Stimulated activated naive CD8-positive, alpha-beta T cell treated with anti-CD3 and anti-CD28 coated beads, Interleukin-15, Interleukin-2, amounts not matched to agents 100 ng/mL and 50 ng/mL, for 24 hours (primary cell): Measurements from ENCODE around the gene SNRPD3.
"Not testable (repeated sequence)": the region's sequence is repeated elsewhere in the genome, so short reads cannot be mapped to it uniquely, and the experiment has no call there.

ENCODE experiments used
- H3K27ac Mint-ChIP-seq: one replicate; pipeline ENCODE4 v1.8.0; 2021; ENCODE audit warnings: mild to moderate bottlenecking, mixed read lengths
- H3K27me3 Mint-ChIP-seq: one replicate; pipeline ENCODE4 v1.8.0; 2021; ENCODE audit warnings: mixed read lengths
- H3K36me3 Mint-ChIP-seq: one replicate; pipeline ENCODE4 v1.8.0; 2021; ENCODE audit warnings: low read depth, mixed read lengths
- H3K4me1 Mint-ChIP-seq: one replicate; pipeline ENCODE4 v1.8.0; 2021; ENCODE audit warnings: low read depth, mixed read lengths
- H3K4me3 Mint-ChIP-seq: one replicate; pipeline ENCODE4 v1.8.0; 2021; ENCODE audit warnings: mild to moderate bottlenecking, mixed read lengths
- H3K9me3 Mint-ChIP-seq: one replicate; pipeline ENCODE4 v1.8.0; 2021; ENCODE audit warnings: mixed read lengths

The SNRPD3 gene

DNA sequence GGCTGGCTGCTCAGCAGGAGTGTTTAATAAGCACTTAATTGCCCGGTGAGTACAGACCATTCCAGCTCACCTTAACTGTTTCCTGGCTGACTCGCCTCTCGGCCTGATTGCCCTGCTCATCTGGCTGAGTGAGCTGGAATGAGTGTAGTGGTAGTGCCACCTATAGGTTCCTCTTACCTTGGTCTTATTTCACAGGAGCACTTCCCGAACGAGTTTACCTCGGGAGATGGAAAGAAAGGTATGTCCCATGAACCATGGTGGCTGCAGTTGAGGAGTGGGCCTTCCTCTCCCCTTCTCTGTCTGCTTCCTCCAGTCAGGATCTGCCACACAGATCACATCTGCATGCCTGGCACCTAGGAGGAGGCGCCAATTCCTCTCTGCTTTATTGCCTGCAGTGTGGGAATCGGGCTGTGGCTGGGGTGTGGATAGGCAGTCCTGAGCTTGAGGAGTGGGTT, 34.0 kb upstream of the SNRPD3 start:
- Mint-ChIP-seq H3K4me1 (peaks cover 11% of the 10 kb centered on the region), H3K27ac (no peak overlapping the region), H3K4me3 (no peak overlapping the region), H3K9me3 (no peaks in the 10 kb centered on the region), H3K27me3 (peaks cover 4% of the 10 kb centered on the region), H3K36me3 (no peaks in the 10 kb centered on the region)

DNA sequence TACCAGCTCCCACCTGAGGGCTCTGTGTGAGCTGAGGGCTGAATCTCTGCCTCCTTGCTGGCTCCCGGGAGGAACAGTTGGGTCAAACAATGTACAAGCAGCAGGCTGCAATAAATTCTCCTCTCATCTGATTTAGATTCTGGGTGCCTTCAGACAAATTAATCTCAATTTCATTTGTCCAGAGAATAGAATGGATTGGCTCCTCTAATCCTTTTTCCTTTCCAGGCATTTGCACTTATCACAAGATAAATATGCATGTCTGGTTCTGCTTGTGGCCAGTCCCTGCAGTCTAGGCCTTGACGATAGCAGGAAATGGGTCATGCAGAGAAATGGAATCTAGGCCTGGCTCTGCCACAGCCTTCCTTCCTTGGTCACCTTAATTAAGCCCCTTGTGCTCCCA, 31.9 kb upstream of the SNRPD3 start:
- Mint-ChIP-seq H3K27me3 (no peaks in the 10 kb centered on the region), H3K4me1 (peaks cover 11% of the 10 kb centered on the region), H3K4me3 (no peak overlapping the region), H3K9me3 (no peaks in the 10 kb centered on the region), H3K36me3 (no peaks in the 10 kb centered on the region), H3K27ac (no peak overlapping the region)

DNA sequence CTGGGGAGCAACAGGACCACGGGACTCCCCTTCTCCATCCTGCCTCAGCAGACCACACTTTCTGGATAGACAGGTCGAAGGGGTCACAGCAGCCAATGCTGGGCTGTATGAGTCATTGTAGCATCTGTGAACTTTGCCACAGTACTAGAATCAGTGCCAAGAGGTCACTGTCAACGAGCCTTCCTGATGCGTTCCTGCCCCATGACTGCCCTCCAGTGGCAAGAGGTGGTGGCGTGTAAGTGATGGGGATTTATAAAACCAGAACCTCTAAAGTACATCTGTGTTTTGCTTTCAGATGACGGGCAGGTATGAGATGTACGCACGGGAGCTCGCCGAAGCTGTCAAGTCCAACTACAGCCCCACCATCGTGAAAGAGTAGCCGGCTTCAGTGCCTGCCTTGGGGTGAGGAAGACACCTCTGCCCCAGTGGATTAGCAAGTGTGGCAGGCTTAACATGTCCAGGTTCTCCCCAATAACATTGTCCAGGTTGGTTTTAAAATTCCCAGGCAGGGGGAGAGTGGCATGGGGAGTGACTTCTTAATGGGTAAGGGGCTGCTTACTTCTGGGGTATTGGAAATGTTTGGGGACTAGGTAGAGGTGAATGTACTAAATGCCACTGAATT, 30.3 kb upstream of the SNRPD3 start:
- Mint-ChIP-seq H3K27me3 (no peaks in the 10 kb centered on the region), H3K9me3 (no peaks in the 10 kb centered on the region), H3K36me3 (no peaks in the 10 kb centered on the region), H3K27ac (no peak overlapping the region), H3K4me1 (peaks cover 11% of the 10 kb centered on the region), H3K4me3 (no peak overlapping the region)

DNA sequence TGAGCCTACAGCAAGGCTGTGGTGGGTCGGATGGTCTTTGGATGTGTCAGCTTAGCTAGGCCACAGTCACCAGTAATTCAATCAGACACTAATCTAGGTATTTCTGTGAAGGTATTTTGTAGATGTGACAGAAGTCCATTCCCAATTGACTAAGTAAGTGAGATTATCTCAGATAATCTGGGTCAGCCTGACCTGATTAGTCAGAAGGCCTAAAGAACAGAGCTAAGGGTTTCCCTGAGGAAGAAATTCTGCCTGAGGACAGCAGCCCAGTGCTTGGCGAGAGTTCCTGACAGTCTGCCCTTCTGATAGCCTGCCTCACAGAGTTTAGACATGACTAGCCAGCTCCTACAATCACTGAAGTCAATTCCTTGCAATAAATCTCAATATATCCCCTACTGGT, 29.6 kb upstream of the SNRPD3 start:
- no peak overlapping the region for H3K27ac Mint-ChIP-seq

DNA sequence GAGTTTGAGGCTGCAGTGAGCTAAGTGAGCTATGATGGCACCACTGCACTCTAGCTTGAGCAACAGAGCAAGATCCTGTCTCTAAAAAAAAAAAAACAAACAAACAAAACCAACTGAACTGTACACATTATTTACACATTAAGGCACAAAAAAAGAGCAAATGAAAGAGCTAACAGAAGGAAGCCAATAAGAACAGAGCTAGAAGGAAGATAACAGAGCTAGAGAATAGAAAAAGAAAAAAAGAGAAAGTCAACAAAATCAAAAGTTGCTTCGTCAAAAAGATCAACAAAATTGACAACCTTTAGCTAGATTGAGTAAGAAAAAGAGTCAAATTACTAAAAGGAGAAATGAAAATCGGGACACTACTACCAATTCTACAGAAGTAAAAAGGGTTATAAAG, 25.9 kb upstream of the SNRPD3 start:
- Mint-ChIP-seq H3K9me3 (no peaks in the 10 kb centered on the region), H3K4me3 (no peak overlapping the region), H3K36me3 (no peaks in the 10 kb centered on the region), H3K27ac (no peak overlapping the region), H3K4me1 (peaks cover 7% of the 10 kb centered on the region), H3K27me3 (no peaks in the 10 kb centered on the region)

More for the DNA sequence above, 29.6 kb upstream of the SNRPD3 start:
- peaks cover 11% of the 10 kb centered on the region for H3K4me1 Mint-ChIP-seq
- no peaks in the 10 kb centered on the region for H3K9me3 Mint-ChIP-seq
- no peak overlapping the region for H3K4me3 Mint-ChIP-seq
- no peaks in the 10 kb centered on the region for H3K27me3 Mint-ChIP-seq
- H3K36me3 Mint-ChIP-seq = no peaks in the 10 kb centered on the region

DNA sequence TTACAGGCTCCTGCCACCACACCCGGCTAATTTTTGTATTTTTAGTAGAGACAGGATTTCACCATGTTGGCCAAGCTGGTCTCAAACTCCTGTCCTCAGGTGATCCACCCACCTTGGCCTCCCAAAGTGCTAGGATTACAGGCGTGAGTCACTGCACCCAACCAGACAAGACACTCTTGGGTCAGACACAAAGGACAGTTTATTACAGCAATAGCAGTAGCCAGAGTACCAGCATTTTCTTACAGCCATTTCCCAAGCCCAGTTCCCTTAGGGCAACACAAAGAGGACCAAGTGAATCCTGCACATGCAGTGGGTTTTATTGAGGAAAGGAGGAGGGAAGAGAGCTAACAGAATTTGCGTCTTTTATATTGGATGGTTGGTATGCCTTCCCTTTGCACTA, 24.8 kb upstream of the SNRPD3 start:
- not testable (repeated sequence) for H3K27ac Mint-ChIP-seq, H3K4me1 Mint-ChIP-seq, H3K9me3 Mint-ChIP-seq

DNA sequence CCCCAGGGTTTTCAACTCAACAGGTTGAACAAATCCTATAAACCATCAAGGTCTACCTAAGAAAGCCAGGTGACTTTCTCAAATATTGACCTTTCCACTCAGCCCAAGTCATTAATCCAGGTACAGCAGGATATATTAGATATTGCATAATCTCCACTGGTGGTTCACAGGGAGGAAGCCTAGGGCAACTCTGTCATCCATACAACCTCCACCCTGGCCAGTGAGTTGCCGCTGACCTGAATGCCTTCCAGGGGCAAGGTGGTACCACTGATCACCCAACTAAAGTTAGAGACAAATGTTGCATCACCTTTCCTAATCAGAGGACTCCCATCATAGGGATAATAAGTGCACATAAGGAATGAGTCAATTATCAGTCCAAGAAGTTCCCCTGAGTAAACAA, 23.7 kb upstream of the SNRPD3 start:
- H3K4me1 Mint-ChIP-seq = no peaks in the 10 kb centered on the region
- H3K36me3 Mint-ChIP-seq = no peaks in the 10 kb centered on the region
- H3K4me3 Mint-ChIP-seq = no peak overlapping the region
- H3K27me3 Mint-ChIP-seq = no peaks in the 10 kb centered on the region
- H3K9me3 Mint-ChIP-seq = no peaks in the 10 kb centered on the region
- H3K27ac Mint-ChIP-seq = no peak overlapping the region

More for the DNA sequence above, 24.8 kb upstream of the SNRPD3 start:
- not testable (repeated sequence) for H3K27me3 Mint-ChIP-seq, H3K4me3 Mint-ChIP-seq, H3K36me3 Mint-ChIP-seq

DNA sequence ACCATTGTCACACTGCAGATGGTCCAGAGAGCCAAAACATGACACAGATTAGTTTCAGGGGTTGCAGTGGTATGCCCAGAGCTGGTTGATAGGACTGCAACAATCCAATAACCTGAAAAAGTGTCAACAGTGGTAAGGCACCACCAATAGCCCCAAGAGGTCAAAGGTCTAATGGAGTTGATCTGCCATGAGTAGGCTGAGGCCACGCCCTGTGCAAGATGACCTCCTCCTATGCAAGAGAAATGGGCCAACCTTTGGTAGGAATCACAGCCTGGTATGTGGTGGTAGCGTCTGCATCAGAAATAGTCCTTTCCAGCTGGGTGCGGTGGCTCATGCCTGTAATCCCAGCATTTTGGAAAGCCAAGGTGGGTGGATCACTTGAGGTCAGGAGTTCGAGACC, 20.5 kb upstream of the SNRPD3 start:
- Mint-ChIP-seq H3K4me3 (no peak overlapping the region), H3K27ac (no peak overlapping the region), H3K4me1 (no peaks in the 10 kb centered on the region), H3K27me3 (no peaks in the 10 kb centered on the region), H3K9me3 (no peaks in the 10 kb centered on the region), H3K36me3 (peaks cover 6% of the 10 kb centered on the region)

DNA sequence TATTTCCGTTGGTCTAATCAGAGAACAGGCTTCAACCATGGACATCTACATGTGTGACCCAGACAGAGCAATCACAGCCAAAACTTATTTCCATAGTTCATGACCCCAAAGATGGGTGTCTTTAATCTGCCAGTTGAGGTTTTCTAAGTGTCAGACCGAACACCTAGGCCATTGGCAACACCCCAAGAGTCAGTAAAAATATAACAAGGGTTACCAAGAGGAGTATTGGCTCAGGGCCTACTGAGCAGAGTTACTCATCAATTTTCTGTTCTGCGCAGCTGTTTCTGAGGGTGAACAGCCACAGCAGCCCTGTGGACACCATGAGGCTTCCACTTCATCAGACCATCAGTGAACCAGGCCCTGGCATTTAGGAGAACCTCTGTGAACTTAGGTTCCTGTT, 19.7 kb upstream of the SNRPD3 start:
- no peaks in the 10 kb centered on the region for H3K27me3 Mint-ChIP-seq

DNA sequence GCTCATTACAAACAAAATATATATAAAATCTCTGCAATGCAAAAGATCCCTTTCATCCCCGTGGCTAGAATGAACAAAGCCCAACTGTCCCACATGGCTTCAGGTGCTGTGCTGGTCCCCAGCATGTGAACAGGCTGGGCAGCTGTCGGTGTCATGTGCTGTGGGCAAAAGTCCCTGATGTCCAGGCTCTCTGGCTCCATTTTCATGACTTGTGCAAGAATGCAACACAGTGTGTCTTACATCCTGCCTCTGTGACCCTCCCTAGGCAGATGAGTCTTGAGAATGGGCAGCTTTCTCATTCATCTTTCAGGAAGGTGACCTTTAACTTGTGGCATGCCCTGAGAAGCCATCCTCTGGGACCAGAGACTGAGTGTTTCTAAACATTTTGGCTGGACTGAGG, 15.3 kb upstream of the SNRPD3 start:
- Mint-ChIP-seq H3K27me3 (no peaks in the 10 kb centered on the region), H3K4me1 (no peaks in the 10 kb centered on the region), H3K36me3 (peaks cover 22% of the 10 kb centered on the region), H3K9me3 (no peaks in the 10 kb centered on the region), H3K4me3 (no peak overlapping the region), H3K27ac (no peak overlapping the region)

More for the DNA sequence above, 19.7 kb upstream of the SNRPD3 start:
- no peaks in the 10 kb centered on the region for H3K4me1 Mint-ChIP-seq
- no peaks in the 10 kb centered on the region for H3K9me3 Mint-ChIP-seq
- no peak overlapping the region for H3K4me3 Mint-ChIP-seq
- no peak overlapping the region for H3K27ac Mint-ChIP-seq
- H3K36me3 Mint-ChIP-seq = peaks cover 14% of the 10 kb centered on the region

DNA sequence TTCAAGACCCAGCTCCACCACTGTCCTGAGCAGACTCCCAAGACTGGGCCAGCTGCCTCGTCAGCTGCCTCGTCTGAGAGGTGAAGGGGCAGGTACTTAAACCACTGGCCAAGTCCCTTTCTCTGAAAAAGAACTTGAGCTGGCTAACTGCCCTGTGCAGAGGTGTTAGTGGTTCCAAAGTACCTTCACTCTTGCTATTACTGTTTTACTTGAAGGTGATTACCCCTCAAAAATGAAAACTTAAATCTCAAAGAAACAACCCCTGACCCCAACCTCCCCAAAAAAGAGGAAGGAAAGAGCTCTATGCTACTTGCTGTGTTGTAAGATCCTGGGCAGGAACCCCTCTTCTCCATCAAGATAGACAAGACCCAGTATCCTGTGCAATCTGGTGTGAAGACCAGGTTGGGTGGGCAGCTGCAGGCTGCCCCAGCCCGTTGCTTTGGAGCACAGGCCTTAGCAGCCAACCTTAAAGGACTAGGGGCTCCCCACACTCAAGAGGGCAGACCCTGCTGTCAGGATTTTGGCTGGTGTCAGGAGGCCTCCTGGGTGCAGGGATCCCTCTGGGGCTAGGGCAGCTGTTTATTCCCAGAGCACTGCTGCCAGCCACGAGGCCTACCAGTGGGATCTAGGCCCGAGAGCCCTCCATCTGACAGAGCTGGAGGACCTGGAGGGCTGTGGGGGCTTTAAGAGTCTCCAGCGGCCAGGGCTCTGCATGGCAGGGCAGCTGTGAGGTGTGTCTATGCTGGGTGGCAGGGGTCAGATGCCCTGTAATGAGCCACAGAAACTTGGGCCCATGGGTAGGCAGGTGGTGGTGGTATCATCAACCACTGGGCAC, 13.9 kb upstream of the SNRPD3 start:
- H3K27me3 Mint-ChIP-seq = no peaks in the 10 kb centered on the region
- H3K4me3 Mint-ChIP-seq = no peak overlapping the region
- no peaks in the 10 kb centered on the region for H3K9me3 Mint-ChIP-seq
- H3K4me1 Mint-ChIP-seq = no peaks in the 10 kb centered on the region
- H3K27ac Mint-ChIP-seq = no peak overlapping the region
- H3K36me3 Mint-ChIP-seq = peaks cover 31% of the 10 kb centered on the region

DNA sequence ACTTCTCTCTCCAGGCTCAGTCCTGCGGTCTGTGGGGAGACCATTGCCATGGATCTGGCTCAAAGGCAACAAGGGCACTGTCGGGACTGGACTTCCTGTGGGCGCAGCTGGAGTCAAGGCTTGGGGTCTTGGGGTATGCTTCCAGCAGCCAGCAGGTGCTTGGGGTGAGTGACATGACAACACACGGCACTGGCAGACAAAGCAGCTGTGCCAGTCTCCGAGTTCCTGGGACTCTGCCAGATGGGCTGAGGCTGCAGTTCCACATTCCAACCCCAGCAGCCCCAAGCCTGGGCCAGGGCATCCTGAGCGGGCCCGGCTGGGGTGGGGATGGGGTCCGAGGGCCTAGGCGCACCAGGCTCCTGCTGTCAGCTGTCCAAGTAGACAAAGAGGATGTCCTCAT, 13.2 kb upstream of the SNRPD3 start:
- no peaks in the 10 kb centered on the region for H3K4me1 Mint-ChIP-seq
- H3K4me3 Mint-ChIP-seq = no peak overlapping the region
- H3K36me3 Mint-ChIP-seq = peaks cover 39% of the 10 kb centered on the region
- H3K9me3 Mint-ChIP-seq = no peaks in the 10 kb centered on the region
- H3K27me3 Mint-ChIP-seq = no peaks in the 10 kb centered on the region
- H3K27ac Mint-ChIP-seq = no peak overlapping the region

DNA sequence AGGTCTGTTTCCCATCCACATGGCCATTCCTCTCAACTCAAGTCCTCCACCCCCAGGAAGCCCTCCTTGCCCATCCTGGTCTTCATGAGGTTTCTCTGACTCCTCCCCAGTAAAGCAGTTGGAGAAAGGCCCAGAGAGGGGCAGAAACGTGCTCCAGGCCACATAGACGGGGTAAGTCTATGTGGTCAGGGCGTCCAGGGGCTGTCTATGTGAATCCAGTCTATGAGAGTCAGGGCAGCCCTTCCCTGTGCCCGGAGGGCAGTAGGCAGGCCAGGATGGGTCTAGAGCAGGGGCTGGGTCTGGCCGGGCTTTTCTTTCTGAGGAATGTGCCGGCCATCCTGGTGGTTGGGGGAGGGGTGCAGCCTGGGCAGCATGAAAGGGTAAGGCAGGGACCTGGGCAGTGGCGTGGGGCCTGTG, 12.6 kb upstream of the SNRPD3 start:
- Mint-ChIP-seq H3K9me3 (no peaks in the 10 kb centered on the region), H3K36me3 (peaks cover 44% of the 10 kb centered on the region), H3K27ac (no peak overlapping the region)

DNA sequence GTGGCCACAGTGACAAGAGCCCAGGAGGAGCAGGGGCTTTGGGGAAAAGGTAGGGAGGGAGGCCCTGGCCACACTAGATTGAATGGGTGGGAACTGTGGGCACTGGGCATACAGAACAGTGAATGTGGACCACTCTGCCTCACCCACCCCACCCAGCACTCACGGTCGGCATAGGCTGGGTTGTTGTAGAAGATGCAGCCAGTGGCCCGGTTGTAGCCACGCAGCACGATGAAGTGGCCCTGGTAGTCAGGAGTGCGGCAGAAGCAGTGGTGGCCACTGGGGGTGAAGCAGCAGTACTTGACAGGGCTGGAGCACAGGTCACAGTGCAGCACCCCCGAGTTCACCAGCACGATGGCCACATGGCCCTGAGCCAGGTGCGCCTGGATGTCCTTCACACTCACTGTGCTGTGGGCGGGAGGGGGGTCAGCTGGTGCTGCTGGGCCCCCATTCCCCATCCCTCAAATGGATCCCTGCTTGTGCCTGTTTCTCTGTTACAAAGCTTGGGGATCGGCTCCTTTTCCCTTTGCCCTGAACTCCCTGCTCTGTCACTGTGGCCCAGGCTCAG, 12.0 kb upstream of the SNRPD3 start:
- Mint-ChIP-seq H3K4me3 (no peak overlapping the region), H3K27ac (no peak overlapping the region), H3K4me1 (no peaks in the 10 kb centered on the region), H3K9me3 (no peaks in the 10 kb centered on the region), H3K27me3 (no peaks in the 10 kb centered on the region), H3K36me3 (peaks cover 45% of the 10 kb centered on the region)

More for the DNA sequence above, 12.6 kb upstream of the SNRPD3 start:
- H3K4me1 Mint-ChIP-seq = no peaks in the 10 kb centered on the region
- H3K4me3 Mint-ChIP-seq = no peak overlapping the region
- H3K27me3 Mint-ChIP-seq = no peaks in the 10 kb centered on the region

DNA sequence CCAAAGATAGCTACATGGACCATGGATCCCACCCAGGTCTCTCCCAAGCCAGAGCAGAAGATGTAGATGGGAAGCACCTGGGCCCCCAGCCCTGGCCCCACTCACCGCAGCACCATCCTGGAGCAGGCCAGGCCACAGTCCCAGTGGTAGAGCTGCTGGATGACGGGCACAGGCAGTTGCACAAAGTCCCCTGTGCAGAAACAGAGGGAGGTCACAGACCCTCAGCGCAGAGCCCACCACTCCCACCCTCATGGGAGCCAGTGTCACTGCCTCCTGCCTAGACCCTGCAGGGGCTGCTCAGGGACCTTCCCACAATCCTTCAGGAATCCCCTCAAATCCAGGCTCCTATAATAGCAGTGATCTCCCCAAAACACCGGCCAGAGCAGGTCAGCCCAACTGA, 7.0 kb upstream of the SNRPD3 start:
- Mint-ChIP-seq H3K27ac (no peak overlapping the region), H3K9me3 (no peaks in the 10 kb centered on the region), H3K27me3 (no peaks in the 10 kb centered on the region), H3K4me1 (peaks cover 35% of the 10 kb centered on the region), H3K36me3 (peaks cover 32% of the 10 kb centered on the region), H3K4me3 (no peak overlapping the region)
